ENCODE data around the gene ATE1. TPM values are rescaled to one million over a fixed set of nuclear protein-coding genes. Genes with fewer than 3 reads are reported as not detected.
"Not testable (repeated sequence)": the region's sequence is repeated elsewhere in the genome, so short reads cannot be mapped to it uniquely, and the experiment has no call there.

Gene ATE1
- total and polyA plus RNA-seq, 2 donors (not counting 3 experiments of a cell fraction or from before 2014, with no cell fraction given) = 8.7 to 27.1 TPM

- H3K9me3 ChIP-seq (replicated peaks; ENCODE audit: control insufficient read depth, insufficient read depth, low read length); FAIRE-seq; H4K20me1 ChIP-seq (replicated peaks; ENCODE audit: control insufficient read depth, extremely low read depth, insufficient read depth, low read length); H3K36me3 ChIP-seq (ENCODE audit: control insufficient read depth in 2 of 2, extremely low read depth in 1 of 2, insufficient read depth in 2 of 2, low read length in 2 of 2); H3K4me2 ChIP-seq (ENCODE audit: insufficient read depth, low read length); H3K9me1 ChIP-seq (replicated peaks; ENCODE audit: control insufficient read depth, extremely low read depth, insufficient read depth, low read length); H3K9ac ChIP-seq (replicated peaks; ENCODE audit: extremely low read depth, insufficient read depth, low read length); H3K27me3 ChIP-seq (ENCODE audit: control insufficient read depth in 2 of 2, insufficient read depth in 2 of 2, low read length in 2 of 2); H3K4me3 ChIP-seq (replicated peaks in 1 of 3; ENCODE audit: insufficient read depth in 1 of 3, low read depth in 1 of 3, low read length in 3 of 3); dilution Hi-C loops (cut with MboI; ENCODE audit: extremely low pct_ligation_motif_present, low sequenced_read_pairs); H3K27ac ChIP-seq (ENCODE audit: insufficient read depth, low read depth, low read length); DNase-seq (ENCODE audit: low read depth, low spot score); BruUV-seq (replicated peaks); POLR2A ChIA-PET; H2AFZ ChIP-seq (ENCODE audit: low read depth, low read length); H3K79me2 ChIP-seq (ENCODE audit: control insufficient read depth, insufficient read depth, low read length): not testable (repeated sequence)
- peaks cover 17% of the 10 kb centered on the region for H3K4me1 ChIP-seq (ENCODE audit: control insufficient read depth, extremely low read depth, insufficient read depth, low read length)
- CTCF ChIA-PET = interaction anchor here (1.1 kb wide), 2 partner anchors 25 to 31 kb away, joined by 3 read pairs; no protein-coding TSS in a partner anchor
- intact Hi-C loops (cut with micrococcal nuclease) = loop anchor here (10.0 kb wide), 1 partner anchor 358 kb away; no protein-coding TSS in a partner anchor
Observed at GRCh38 chr10:121757241-121757640, 170.6 kb downstream of the ATE1 start.

DNA sequence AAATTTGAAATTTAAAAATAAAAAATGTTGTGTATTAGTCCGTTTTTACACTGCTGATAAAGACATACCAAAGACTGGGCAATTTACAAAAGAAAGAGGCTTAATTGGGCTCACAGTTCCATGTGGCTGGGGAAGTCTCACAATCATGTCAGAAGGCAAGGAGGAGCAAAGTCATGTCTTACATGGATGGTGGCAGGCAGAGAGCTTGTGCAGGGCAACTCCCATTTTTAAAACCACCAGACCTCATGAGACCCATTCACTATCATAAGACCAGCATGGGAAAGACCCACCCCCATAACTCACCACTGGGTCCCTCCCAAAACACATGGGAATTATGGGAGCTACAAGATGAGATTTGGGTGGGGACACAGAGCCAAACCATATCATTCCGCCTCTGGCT is 172.3 kb downstream of the ATE1 start:
- H3K36me3 ChIP-seq (ENCODE audit: control insufficient read depth in 2 of 2, extremely low read depth in 1 of 2, insufficient read depth in 2 of 2, low read length in 2 of 2); BruUV-seq (replicated peaks); DNase-seq (ENCODE audit: low read depth, low spot score); FAIRE-seq; H3K4me2 ChIP-seq (ENCODE audit: insufficient read depth, low read length); H3K79me2 ChIP-seq (ENCODE audit: control insufficient read depth, insufficient read depth, low read length); POLR2A ChIA-PET; H3K4me3 ChIP-seq (replicated peaks in 1 of 3; ENCODE audit: insufficient read depth in 1 of 3, low read depth in 1 of 3, low read length in 3 of 3); H4K20me1 ChIP-seq (replicated peaks; ENCODE audit: control insufficient read depth, extremely low read depth, insufficient read depth, low read length); H3K27me3 ChIP-seq (ENCODE audit: control insufficient read depth in 2 of 2, insufficient read depth in 2 of 2, low read length in 2 of 2); H3K9ac ChIP-seq (replicated peaks; ENCODE audit: extremely low read depth, insufficient read depth, low read length); H3K27ac ChIP-seq (ENCODE audit: insufficient read depth, low read depth, low read length); H3K9me3 ChIP-seq (replicated peaks; ENCODE audit: control insufficient read depth, insufficient read depth, low read length); dilution Hi-C loops (cut with MboI; ENCODE audit: extremely low pct_ligation_motif_present, low sequenced_read_pairs); H3K9me1 ChIP-seq (replicated peaks; ENCODE audit: control insufficient read depth, extremely low read depth, insufficient read depth, low read length); H2AFZ ChIP-seq (ENCODE audit: low read depth, low read length): not testable (repeated sequence)
- CTCF ChIA-PET = interaction anchor here (1.3 kb wide), 1 partner anchor 22 kb away, joined by 3 read pairs; no protein-coding TSS in a partner anchor
- intact Hi-C loops (cut with micrococcal nuclease) = loop anchor here (10.0 kb wide), 1 partner anchor 359 kb away; no protein-coding TSS in a partner anchor
- peaks cover 17% of the 10 kb centered on the region for H3K4me1 ChIP-seq (ENCODE audit: control insufficient read depth, extremely low read depth, insufficient read depth, low read length)
